Smooth muscle cell of the brain vasculature (primary cell): ENCODE results near the gene HOXB13.

Experiments used
- DNase-seq: peaks from one replicate; pipeline ENCODE4 v3.0.0-alpha.2; 2012; ENCODE audit warnings: low read depth, low spot score

HOXB13 gene

DNA sequence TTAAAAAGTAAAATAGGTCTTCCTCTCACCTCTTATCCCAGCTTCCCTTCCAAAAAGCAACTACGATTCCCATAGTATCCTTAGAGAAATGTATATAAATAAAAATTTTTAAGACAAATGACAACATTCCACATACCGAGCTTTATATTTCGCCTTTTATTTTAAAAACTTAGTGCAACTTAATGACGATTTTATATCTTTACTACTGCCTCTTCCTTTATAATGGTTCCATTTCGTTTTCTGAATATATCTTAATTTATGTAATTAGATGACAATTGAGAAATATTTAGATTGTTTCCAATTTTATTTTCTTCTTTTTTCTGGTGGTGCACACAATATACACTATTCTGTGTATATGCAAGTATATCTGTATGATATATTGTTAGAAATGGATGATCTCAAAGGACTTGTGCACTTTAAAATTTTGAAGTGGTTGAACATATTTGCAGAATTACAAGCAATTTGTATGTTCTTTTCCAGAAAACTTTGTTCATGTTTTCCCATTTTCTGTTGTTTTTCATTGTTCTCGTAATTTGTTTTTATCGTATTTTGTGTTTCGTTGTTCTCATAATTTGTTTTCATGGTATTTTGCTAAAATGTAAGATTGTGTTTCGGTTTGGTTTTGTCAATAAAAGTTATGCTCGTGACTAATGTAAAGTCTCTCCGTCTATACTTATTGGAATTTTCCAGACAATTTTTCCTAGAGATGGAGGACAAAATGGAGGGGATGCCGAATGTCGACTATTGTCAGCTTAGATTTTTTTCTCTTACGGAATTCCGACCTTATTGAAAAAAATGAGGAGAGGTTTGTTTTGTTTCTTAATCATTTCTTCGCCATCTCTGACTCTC, 20.4 kb upstream of the HOXB13 start:
- no peak for DNase-seq

DNA sequence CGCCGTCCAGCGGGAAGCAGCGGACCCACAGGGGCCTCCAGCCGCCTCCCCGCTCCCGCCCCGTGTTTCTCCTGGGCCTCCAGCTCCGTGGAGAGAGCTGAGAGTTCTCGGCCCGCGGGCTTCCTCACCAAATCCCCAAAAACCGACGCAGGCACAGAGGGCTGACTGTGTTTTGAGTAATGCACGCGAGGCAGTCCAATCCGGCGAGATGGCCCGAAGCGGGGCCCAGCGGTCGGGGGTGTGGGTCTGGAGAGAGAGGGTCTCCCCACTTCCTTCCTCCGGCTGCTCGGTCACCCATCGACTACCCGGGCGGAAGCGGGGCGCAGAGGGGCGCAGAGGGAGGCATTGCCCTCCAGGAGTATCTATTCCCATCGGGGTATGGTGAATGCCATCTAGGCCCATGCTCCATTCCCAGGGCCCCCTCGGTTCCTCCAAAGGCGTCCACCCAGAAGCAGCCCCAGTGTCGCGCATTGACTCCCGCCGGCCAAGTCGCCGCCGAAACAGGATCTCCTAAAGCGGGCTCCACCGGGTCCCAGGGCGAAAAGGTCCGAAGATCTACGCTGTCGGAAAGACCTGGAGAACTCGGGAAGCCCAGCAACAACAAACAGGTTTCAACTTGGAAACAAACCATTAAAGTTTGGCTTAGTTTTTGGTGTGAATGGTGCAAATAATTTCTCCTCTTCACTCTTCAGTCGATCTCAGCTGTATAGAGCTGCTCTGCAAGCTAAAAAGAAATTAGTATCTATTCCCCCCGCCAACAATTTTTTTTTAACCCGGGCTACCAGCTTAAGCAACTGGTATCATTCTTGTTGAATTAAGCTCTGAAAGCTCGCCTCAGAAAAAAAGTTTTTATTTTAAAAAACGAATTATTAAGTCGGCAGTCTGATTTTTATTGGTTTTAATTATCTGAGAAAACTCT, 19.2 kb upstream of the HOXB13 start:
- DNase-seq, result no peak

DNA sequence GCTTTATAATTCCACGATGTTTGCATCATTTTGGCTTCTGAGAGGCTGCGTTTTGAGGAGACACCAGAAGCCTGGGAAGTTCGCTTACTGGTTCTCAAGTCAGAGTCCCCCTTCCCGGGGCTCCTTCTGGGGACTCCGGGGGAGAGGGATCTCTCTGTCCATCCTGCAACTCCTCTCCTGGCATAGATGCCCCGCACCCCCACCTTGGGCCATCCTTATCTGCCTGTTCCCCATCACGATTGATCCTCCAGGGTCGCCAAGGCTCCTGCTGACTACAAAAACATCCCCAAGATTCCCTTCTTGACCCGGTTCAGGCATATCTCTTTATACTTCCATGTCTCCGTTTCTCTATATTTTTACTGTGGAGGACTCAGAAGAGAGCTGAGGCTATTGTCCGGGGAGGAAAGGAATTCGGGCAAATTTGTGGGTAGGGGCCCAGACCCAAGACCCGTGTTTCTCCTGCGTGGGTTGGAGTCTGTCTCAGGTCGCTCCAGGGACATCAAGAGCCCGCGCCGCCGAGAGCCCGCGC, 18.4 kb upstream of the HOXB13 start:
- no peak for DNase-seq

DNA sequence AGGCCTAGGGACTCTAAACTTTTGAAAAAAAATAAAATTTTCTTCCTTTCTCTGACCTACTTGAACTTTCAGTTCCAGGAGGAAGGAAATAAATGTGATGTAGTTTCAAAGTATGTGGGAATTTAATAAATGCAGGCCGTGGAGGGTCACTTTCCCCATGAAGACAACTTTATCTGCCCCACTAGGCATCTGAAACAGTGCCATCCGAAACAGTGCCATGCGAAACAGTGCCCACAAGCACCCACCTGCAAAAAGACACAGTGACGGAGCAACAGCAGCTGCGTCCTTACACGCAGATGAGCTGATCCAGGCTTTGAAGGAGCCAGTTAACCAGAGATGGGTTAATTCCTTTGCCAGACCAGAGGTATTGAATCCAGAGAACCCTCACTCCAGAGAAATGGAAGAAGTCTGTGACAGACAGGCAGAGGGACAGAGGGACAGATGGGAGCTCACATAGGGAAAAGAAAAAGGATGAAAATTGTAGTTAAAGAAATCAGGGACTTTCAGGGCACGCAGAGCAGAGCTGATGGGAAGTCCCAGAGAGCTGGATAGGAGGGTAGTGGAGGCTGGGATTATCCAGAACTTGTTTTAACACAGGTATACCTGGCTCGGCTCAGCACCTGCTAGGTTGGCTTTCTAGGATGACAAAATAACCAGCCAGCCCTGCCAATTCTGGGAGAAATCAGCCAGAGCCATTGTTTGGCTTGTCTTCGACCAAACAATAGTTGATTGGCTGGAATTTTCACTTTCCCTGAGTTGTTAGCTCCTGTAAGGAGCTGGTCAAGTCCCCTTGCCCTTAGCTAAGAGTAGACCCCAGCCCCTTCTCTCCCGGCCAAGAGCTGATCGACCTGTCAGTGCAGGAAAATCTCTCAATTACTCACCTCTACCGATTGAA, 17.1 kb upstream of the HOXB13 start:
- DNase-seq, result no peak

DNA sequence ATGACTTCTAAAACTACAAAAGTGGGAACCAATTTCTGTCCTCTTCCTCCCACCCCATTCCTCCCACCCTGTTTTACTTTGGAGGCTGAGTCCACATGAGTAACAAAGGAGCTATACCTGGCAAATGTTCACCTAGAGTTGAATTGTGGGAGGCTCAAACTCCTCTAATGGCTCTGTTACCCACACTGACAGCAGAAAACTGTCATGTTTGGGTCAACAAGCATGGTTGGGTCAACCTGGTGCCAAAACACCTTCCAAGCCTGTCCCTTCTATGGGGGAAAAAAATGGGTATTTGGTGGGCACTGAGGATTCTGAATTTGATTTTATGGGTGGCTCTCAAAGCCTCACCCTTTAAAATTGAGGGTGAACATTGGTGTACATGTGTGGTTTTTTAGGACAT, 12.0 kb upstream of the HOXB13 start:
- DNase-seq, result no peak

DNA sequence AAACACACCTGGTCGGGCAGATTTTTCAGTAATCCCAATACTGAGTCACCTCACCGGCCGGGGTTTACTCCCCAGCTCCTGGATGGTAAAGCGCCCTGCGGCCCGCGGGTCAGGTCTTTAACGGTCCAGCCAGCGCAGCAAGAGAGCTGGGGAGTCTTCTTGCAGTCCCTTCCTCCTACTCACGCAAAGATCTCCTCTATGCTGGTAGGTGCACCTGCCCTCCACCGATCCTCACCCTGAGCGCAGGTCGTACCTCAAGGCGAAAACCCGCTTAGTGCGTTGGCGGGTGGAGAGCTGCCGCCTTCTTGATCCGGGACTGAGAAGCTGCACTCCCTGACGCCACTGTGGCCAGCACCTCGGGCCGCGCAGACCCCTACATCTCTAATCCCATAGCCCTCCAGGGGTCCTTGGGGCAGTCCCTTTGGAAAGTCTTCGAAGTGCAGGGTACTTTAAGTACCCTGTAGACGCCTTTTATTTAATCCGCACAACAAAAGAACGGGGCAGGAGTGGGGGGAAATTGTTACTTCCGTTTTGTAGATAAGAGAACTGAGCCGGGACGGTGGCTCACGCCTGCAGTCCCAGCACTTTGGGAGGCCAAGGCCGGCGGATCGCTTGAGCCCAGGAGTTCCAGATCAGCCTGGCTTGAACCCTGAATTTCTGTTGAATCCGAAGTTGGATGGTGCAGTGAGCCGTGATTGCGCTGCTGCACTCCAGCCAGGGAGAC, 10.4 kb upstream of the HOXB13 start:
- no peak for DNase-seq

DNA sequence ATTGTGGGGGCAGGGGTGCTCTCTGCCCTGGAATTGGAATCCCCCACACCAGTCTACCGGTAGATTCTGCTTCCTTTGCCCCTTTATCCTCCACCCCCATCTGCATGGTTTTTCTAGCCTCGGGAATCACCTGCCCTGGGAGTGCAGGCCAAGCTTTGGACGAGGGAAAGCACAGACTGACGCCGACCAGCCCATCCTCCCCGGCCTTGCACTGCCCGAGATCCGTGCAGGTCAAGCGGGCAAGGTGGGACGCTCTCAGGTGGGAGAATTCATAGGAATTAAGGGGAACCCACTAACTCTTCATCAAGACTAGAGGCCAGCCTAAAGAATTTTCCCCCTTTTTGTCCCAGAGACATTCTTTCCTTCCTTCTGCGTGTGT, 9.9 kb upstream of the HOXB13 start:
- DNase-seq, result no peak

DNA sequence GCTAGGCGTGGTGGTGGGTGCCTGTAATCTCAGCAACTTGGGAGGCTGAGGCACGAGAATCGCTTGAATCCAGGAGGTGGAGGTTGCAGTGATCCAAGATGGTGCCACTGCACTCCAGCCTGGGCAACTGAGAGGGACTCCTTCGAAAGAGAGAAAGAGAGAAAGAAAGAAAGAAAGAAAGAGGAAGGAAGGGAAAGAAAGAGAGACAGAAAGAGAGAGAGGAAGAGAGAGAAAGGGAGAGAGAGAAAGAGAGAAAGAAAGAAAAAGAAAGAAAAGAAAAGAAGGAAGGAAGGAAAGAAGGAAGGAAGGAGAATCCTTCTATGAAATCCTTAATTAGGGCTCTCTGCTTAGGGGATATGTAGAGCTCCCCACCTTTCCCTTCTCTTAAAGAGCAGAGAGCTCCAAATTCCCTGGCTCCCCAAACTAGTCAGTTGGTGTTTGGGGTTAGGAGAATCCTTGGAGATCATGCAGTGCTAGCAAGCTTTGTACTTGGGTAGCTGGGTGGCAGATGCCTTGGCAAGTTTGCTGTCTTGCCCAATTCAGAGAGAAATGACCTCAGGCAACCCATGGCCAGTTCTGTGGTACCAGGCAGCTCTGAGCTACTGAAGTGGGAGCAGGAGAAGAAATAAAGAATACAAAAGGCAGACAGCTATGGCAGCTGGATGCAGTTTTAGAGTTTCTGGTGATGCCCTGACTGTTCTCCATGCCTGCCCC, 8.9 kb upstream of the HOXB13 start:
- DNase-seq, result no peak

DNA sequence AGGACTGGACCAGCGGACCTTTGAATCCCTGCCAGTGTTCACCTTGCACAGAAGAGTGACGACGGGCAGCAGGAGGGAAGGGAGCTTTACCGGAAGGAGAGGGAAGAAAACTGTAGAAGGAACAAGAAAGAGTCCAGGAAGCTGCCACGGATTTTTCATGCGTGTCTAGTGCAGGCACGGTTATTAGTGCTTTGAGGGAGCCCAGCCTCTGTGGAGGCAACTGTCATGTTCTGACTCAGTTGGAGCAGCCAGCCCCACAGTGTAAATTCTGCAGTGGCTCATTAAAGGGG, 6.5 kb upstream of the HOXB13 start:
- DNase-seq, result no peak

DNA sequence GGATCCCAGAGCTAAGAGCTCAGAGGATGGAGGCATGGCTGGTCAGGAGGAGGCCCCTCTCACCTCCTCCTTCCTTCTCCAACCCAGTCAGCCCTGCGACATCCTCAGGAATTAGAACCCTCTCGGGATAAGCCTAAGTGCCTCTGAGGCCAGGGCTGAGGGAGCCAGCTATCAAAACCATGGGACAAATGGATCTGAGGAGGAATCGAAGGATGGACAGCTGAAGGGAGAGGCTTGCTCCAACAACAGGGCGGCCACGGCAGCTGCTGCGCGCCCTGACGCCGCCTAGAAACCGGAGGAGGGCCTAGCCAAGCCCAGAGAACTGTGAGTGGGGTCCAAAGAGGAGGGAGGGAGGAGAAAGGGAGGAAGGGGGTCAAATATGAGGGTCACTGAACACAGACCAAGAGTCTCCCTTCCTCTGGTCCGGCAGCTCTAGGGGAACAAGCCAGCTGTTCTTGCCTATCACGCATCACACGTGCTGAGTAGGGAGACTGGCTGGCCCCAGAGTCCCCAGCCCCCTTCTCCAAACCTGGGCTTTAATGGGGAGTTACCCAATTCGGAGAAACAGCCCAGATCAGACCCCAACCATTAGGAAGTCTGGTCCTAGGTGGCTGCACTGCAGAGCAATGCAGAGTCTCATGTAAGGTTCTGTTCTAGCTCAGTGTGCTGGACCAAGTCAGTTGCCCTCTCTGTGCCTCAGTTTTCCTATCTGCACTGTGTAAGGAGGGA, 5.9 kb upstream of the HOXB13 start:
- no peak for DNase-seq

DNA sequence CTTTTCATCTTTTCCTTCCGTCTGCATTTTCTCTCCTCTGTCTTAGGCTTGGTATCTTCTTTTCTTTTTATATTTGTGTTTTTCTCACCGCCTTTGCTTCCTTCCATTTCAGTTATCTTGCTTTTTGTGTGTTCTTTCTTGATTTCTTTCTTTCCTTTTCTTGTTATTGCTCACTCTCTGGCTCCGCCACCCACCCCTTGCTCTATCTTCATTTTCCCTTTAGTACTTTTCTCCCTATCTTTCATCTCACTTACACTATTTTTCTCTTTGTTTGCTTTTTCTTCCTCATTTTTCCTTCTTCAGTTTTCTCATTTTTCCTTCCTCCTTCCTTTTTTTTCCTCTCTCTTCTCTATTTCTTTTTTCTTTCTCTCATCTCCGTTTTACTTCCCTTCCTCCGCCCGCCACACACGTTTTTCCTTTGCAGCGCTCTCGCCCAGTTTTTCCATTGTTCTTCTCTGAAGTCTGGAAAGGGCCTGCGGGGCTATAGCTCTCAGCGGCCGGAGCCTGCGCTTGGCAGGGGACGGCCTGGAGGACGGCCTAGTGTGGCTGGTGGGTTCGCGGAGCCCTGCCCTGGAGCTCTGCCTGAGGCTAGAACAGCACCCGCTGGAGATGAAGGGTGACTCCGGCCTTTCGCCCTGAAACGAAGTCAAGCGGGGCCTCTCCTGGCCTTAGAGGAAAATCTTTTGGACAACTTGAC, 5.2 kb upstream of the HOXB13 start:
- no peak for DNase-seq

DNA sequence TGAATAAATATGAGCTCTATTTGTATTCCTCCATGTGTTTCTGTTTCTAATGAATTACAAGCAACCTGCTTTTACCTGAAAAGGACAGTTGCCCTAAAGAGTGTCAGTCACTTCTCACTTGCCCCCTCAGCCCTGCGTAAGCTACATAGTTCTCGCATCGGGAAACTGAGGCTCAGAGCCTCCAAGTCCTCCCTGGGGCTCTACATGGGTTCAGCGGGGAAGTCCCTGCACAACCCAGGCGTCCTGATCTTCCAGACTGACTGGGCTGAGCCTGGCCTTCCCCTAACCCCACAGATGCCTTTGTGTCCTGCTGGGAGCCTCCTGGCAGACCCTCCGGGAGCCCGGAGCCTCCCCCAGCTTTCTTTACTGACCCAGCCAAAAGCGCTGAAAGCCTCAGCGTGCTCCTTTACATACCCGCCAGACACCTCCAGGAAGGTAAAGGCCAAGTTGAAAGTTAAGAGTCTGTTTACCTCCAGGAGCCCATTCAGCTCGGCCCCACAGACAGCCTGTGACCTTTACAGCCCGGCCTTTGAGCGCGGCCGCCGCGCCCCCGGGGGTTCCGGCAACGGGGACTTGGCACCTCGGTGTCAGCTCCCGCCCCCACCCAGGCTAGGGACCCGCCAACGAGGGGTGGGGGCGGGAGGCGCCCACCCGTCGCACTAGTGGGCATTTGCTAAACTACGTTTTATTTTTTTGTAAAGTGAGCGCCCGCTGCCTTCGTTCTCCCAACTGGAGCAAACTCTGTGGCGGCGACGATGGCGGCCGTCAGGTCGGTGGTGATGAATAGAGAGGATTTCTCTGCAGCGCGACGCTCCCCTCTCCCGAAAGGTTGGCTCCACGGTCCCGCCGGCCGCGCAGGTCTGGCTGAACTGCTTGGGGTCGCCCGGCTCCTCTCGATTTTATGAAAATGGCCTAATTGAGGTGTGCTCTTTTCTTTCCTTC, 4.4 kb upstream of the HOXB13 start:
- DNase-seq, result no peak

DNA sequence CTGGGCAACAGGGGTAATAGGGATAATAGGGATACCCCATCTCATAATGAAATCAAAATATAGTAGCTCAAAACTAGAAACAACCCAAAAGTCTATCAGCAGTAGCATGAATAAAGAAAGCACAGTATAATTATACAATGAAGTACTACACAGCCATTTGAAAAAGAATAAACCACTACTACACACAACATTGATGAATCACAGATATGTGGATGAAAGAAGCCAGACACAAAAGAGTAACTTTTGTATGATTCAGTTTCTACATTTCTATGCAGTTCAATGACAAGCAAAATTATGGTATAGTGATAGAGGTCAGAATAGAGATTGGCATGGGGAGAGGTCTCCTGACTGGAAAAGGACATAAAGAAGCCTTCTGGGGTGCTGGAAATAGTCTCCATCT, 2.8 kb upstream of the HOXB13 start:
- DNase-seq, result no peak

DNA sequence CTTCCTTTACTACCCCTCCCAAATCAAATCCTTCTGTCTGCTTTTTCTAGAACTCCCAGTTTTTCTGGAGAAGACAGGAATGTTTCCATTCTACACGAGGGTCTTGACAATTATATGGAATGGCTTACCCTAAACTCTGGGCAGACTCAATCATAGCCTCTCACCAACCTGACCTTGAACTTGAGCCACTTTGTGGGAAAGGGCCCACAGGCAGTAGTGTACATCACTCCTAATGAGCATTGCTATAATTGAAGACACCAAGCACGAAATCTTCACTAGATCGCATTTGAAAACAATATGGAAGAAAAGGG, 1.6 kb upstream of the HOXB13 start:
- DNase-seq, result no peak

DNA sequence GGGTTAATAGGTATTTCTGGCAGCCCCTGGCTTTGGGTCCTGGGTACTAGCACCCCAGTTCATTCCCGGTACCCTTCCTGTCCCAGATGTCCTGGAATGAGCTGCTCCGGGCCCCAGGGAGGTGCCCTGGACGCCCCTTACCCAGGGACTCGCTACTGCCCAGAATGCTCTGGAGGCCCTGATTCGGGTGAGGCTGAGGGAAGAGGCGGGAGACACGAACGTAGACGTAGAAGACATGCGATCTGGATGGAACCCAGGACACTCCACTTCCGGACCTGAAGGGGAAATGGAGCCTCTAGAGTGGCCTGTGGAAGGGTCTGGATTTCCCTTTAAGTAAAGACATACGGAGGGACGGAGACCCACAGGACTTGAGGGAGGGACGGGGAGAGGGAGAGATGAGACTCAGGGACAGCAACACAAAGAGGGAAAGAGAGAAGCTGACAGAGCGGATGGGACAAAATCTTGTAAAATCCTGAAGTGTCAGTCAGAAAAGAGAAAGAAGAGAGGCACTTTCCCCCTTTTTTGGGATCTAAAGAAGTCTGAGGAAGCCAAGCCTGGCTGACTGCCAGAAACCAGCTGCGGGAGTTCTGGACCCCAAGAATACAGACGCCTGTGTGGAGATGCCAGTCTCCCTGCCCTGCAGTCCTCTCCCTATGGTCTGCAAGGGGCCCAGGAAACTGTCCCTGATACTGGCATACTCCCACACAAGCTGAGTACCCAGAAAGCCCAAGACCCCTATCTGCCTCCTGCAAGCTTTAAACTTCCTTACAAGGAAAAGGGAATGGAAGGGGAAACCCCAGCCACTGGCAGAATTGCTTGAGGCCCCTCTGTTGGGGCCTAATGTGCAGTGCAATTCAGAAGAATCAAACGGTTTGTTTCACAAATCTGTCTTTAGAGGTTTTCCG, 1.0 kb upstream of the HOXB13 start:
- no peak for DNase-seq

DNA sequence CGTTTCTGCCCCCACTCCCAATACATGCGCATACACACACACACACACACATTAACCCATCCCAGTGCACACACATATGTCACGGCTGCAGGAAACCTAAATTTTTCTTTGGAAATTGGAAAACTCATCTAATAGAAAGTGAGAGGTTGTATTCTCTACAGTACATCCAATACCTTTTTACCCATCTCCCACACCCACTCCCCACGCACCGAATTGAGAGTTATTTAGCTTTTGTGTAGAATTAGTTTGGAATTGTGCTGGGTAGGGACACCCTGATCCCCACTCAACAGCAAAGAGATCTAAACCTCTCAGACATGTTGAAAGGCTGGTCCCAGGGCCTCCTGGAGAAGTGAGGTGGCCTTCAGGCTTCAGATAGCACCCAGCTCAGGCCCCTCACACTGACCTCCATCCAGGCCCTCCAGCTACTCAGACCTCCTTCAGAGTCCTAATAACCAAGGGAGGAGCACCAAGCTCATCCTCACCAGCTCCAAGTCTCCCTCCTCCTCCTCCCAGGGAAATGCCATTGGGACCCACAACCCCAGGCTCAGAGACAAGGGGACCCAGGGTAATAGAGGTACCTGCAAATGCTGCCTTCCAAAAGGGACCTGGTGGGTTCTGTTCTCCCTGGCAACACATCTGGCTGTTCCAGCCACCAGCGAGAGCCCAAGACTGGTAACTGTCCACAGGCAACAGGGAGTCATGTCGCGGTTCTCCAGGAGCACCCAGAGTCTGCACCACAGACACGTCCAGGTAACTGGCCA, 955 bp downstream of the HOXB13 start:
- no peak for DNase-seq

DNA sequence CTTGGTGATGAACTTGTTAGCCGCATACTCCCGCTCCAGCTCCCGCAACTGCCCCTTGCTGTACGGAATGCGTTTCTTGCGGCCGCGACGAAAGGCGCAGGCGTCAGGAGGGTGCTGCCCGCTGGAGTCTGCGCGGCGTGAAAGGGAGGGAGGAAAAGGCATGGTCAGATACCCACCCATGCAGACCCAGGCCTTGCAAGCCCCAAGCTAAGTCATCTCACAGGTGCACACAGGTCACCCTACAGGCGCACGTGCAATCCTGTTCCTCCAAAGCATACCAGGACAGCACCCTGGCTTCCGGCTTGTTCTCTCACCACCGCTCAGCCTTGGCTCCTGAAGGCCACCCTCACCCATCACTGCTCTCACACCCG, 1.6 kb downstream of the HOXB13 start:
- DNase-seq, result no peak
